ENCODE data around the gene PLA2G4B.

DNA sequence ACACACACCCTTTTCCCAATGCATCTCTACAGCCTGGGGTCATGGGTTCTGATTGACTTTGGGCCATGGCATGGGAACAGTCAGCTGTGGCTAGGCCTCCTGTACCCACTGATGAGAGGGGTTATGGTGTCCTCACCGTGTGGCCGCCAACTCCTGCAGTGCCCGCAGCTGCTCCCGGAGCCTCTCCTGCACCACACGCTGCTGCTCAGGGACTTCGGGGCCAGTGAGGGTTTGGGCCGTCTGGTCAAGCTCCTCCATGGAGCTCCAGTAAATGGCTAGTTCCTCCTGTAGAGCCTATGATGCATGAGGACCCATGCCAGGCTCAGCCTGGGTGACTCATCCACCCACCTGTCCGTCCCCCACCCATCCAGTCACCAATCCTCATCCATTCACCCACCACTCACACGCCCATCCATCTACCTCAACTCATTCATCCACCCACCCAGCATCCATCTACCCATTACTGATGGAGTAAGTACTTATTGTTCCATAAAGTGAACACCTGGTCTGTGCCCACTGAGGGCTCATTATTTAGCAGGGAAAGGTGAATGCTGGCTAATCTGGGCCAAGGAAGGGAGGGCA lies 33.6 kb downstream of the PLA2G4B start:
- TF ChIP-seq EGR1 (IDR thresholded peaks at IDR 0.05; ENCODE audit: borderline replicate concordance in 1 of 2, low read depth in 2 of 2, low read length in 2 of 2) (no peak), CHD4 (IDR thresholded peaks at IDR 0.05) (no peak), RCOR1 (conservative IDR thresholded peaks at IDR 0.05; ENCODE audit: low read depth, low read length) (no peak), SP1 (IDR thresholded peaks at IDR 0.05; ENCODE audit: low read depth, low read length) (no peak), HDGF (IDR thresholded peaks at IDR 0.05) (no peak), CHD1 (IDR thresholded peaks at IDR 0.05; ENCODE audit: low read depth, low read length) (no peak), MEF2B (IDR thresholded peaks at IDR 0.05; ENCODE audit: partially characterized antibody, poor library complexity, severe bottlenecking) (no peak), FOS (IDR thresholded peaks at IDR 0.05; ENCODE audit: borderline replicate concordance, extremely low read depth, insufficient read length) (no peak), FOXM1 (IDR thresholded peaks at IDR 0.05; ENCODE audit: low read depth, low read length) (no peak), BRCA1 (IDR thresholded peaks at IDR 0.05; ENCODE audit: low read depth, low read length) (no peak), STAT1 (conservative IDR thresholded peaks at IDR 0.05) (no peak), SIN3A (IDR thresholded peaks at IDR 0.05; ENCODE audit: low read depth, low read length) (no peak)
- TF ChIP-seq, protein P1, sequence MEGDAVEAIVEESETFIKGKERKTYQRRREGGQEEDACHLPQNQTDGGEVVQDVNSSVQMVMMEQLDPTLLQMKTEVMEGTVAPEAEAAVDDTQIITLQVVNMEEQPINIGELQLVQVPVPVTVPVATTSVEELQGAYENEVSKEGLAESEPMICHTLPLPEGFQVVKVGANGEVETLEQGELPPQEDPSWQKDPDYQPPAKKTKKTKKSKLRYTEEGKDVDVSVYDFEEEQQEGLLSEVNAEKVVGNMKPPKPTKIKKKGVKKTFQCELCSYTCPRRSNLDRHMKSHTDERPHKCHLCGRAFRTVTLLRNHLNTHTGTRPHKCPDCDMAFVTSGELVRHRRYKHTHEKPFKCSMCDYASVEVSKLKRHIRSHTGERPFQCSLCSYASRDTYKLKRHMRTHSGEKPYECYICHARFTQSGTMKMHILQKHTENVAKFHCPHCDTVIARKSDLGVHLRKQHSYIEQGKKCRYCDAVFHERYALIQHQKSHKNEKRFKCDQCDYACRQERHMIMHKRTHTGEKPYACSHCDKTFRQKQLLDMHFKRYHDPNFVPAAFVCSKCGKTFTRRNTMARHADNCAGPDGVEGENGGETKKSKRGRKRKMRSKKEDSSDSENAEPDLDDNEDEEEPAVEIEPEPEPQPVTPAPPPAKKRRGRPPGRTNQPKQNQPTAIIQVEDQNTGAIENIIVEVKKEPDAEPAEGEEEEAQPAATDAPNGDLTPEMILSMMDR (IDR thresholded peaks at IDR 0.05 in 2 of 3, conservative IDR thresholded peaks at IDR 0.05 in 1 of 3; ENCODE audit: control insufficient read depth in 2 of 3, extremely low read depth in 1 of 3, insufficient read depth in 1 of 3, low read depth in 3 of 3, low read length in 3 of 3) = no peak
- TF ChIP-seq, protein P2, sequence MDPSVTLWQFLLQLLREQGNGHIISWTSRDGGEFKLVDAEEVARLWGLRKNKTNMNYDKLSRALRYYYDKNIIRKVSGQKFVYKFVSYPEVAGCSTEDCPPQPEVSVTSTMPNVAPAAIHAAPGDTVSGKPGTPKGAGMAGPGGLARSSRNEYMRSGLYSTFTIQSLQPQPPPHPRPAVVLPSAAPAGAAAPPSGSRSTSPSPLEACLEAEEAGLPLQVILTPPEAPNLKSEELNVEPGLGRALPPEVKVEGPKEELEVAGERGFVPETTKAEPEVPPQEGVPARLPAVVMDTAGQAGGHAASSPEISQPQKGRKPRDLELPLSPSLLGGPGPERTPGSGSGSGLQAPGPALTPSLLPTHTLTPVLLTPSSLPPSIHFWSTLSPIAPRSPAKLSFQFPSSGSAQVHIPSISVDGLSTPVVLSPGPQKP (IDR thresholded peaks at IDR 0.05; ENCODE audit: low read depth, low read length) = no peak

Measured in GM12878 (cell line).